HepG2 (cell line): ENCODE measurements around the gene PTGDR2. TPM values are rescaled to one million over a fixed set of nuclear protein-coding genes. Genes with fewer than 3 reads are reported as not detected.

ENCODE experiments used
- ATAC-seq: fragments of 200-7000 bp; cut with Tn5 transposase; 3 replicates; pipeline ENCODE4 v1.9.1; 2020; ENCODE audit warnings: mild to moderate bottlenecking, moderate library complexity
- BruUV-seq: library from RNA; stranded (reverse); fragments of 400-500 nt; replicated peaks from 2 replicates; lab custom pipeline; 2021; lab: Mats Ljungman, UMichigan
- CTCF ChIA-PET: fragments of 300-600 bp; formaldehyde crosslinking; extraction: SDS; loops from one replicate; lab custom pipeline; 2021; ENCODE audit warnings: low total read pairs, inconsistent platforms, low intra/inter-chr PET ratio; lab: Yijun Ruan, JAX
- POLR2A ChIA-PET: fragments of 350-600 bp; sonication (Branson Sonifier 250); formaldehyde crosslinking; loops from one replicate; lab custom pipeline; 2020; ENCODE audit warnings: antibody characterized with exemption, inconsistent platforms; lab: Yijun Ruan, JAX
- DNase-seq: peaks from one replicate; pipeline ENCODE4 v3.0.0-alpha.2; 2015; ENCODE audit warnings: low spot score
- FAIRE-seq: peaks from 3 replicates; lab custom pipeline; 2011; peaks lifted over from hg19 to GRCh38; lab: Jason Lieb, UNC
- H2AFZ ChIP-seq: one replicate; pipeline ENCODE4 v1.6.1; 2011; ENCODE audit warnings: low read length, inconsistent platforms
- H3K27ac ChIP-seq: fragments of 300-600 bp; 3 replicates; pipeline ENCODE4 v1.8.0; 2011; ENCODE audit warnings: mixed run types, mild to moderate bottlenecking, mixed read lengths, low read length, inconsistent platforms; ENCODE audit not compliant: insufficient read depth; ENCODE audit errors: extremely low read length
- H3K27me3 ChIP-seq, 2 experiments: fragments of 200-600 bp in 1 of 2; 2 replicates in 1 of 2; 3 replicates in 1 of 2; pipeline versions ENCODE4 v1.6.0 to v1.8.0; 2011; ENCODE audit warnings: low read length in 2 of 2, mild to moderate bottlenecking in 2 of 2, moderate library complexity in 2 of 2, inconsistent platforms in 1 of 2; ENCODE audit not compliant: insufficient read depth in 2 of 2, control insufficient read depth in 1 of 2
- H3K36me3 ChIP-seq, 2 experiments: fragments of 200-600 bp in 1 of 2; replicated peaks in 1 of 2; 2 replicates in 1 of 2; 3 replicates in 1 of 2; pipeline versions ENCODE4 v1.5.1 to v1.8.0; 2011; ENCODE audit warnings: low read length in 2 of 2, inconsistent platforms in 1 of 2; ENCODE audit not compliant: insufficient read depth in 2 of 2, control insufficient read depth in 1 of 2
- H3K4me1 ChIP-seq: 2 replicates; pipeline ENCODE4 v1.5.1; 2012; ENCODE audit warnings: low read length, inconsistent platforms; ENCODE audit not compliant: insufficient read depth
- H3K4me2 ChIP-seq: 2 replicates; pipeline ENCODE4 v1.6.0; 2011; ENCODE audit warnings: low read depth, low read length, inconsistent platforms
- H3K4me3 ChIP-seq, 3 experiments: fragments of 200-600 bp in 1 of 3; sonication (generic), shearing (Covaris generic) in 1 of 3; replicated peaks in 1 of 3; 2 replicates each; pipeline ENCODE4 v1.5.1; 2011 to 2016; ENCODE audit warnings: low read length in 3 of 3, inconsistent platforms in 2 of 3, low read depth in 2 of 3, mild to moderate bottlenecking in 2 of 3, control low read depth in 1 of 3, mixed read lengths in 1 of 3; ENCODE audit not compliant: insufficient read depth in 1 of 3
- H3K79me2 ChIP-seq: one replicate; pipeline ENCODE4 v1.6.1; 2011; ENCODE audit warnings: low read length, inconsistent platforms; ENCODE audit not compliant: insufficient read depth
- H3K9ac ChIP-seq: 2 replicates; pipeline ENCODE4 v1.6.0; 2011; ENCODE audit warnings: mild to moderate bottlenecking, low read depth, low read length, inconsistent platforms; ENCODE audit not compliant: insufficient read depth
- H3K9me3 ChIP-seq: 2 replicates; pipeline ENCODE4 v1.5.1; 2012; ENCODE audit warnings: mild to moderate bottlenecking, low read length
- H4K20me1 ChIP-seq: 2 replicates; pipeline ENCODE4 v1.6.0; 2011; ENCODE audit warnings: inconsistent platforms, mild to moderate bottlenecking, low read length, moderate library complexity; ENCODE audit not compliant: insufficient read depth
- AGO2 ChIP-seq: fragments of 200-400 bp; formaldehyde crosslinking; optimal IDR thresholded peaks from 2 replicates; pipeline ENCODE3; 2017; ENCODE audit warnings: mild to moderate bottlenecking, low read depth, low read length, moderate library complexity
- RBFOX2 ChIP-seq: fragments of 200-400 bp; formaldehyde crosslinking; IDR thresholded peaks from 2 replicates; pipeline ENCODE4 v1.6.1; 2017; ENCODE audit warnings: low read depth, mild to moderate bottlenecking, low read length
- STAT5B ChIP-seq: sonication (generic); formaldehyde crosslinking; IDR thresholded peaks from 2 replicates; pipeline ENCODE4 v1.4.0; 2020; ENCODE audit warnings: missing genetic modification reagents
- U2AF1 ChIP-seq: fragments of 200-400 bp; formaldehyde crosslinking; optimal IDR thresholded peaks from 2 replicates; pipeline ENCODE3; 2017; ENCODE audit warnings: mild to moderate bottlenecking, low read depth, low read length
- WGBS: methylation state at CpG from one replicate; pipeline ENCODE4 v1.1.6; 2017; ENCODE audit warnings: low lambda C conversion rate; 5-methylcytosine and 5-hydroxymethylcytosine counted together
- in situ Hi-C: cut with HindIII; loops from 2 replicates; pipeline ENCODE4 v1.10.0; 2017; ENCODE audit warnings: low pct_unique_long_range_greater_than_20kb; ENCODE audit not compliant: extremely low pct_ligation_motif_present
- intact Hi-C: fragments of 100-400 bp; cut with micrococcal nuclease; formaldehyde crosslinking; loops from one replicate; pipeline ENCODE4 v1.10.0; 2022; ENCODE audit not compliant: unreplicated experiment
- polyA plus RNA-seq, 8 experiments: library from polyadenylated mRNA; depleted of rRNA in 3 of 8; stranded (reverse) in 7 of 8; unstranded in 1 of 8; fragments of >200 nt; fragmentation: Illumina TruSeq in 4 of 8; extraction: Trizol in 4 of 8; gene quantifications; 2 replicates each; pipeline versions ENCODE4 v1.2.1 to v1.2.3, GENCODE V29; 2011 to 2016; ENCODE audit warnings: low read depth in 4 of 8, missing spikeins in 1 of 8, mixed read lengths in 1 of 8; ENCODE audit not compliant: insufficient read depth in 1 of 8
- total RNA-seq, 5 experiments: library from RNA; depleted of rRNA; stranded (reverse); fragments of >200 nt; fragmentation: Illumina TruSeq; extraction: Trizol; gene quantifications; 2 replicates each; pipeline ENCODE4 v1.2.3, GENCODE V29; 2016; ENCODE audit warnings: low read depth in 1 of 5

Gene PTGDR2
- total and polyA plus RNA-seq, 2 of the 13 experiments (the other 11 are each of a cell fraction or from before 2014, with no cell fraction given), result 1.9 to 2.5 TPM

DNA sequence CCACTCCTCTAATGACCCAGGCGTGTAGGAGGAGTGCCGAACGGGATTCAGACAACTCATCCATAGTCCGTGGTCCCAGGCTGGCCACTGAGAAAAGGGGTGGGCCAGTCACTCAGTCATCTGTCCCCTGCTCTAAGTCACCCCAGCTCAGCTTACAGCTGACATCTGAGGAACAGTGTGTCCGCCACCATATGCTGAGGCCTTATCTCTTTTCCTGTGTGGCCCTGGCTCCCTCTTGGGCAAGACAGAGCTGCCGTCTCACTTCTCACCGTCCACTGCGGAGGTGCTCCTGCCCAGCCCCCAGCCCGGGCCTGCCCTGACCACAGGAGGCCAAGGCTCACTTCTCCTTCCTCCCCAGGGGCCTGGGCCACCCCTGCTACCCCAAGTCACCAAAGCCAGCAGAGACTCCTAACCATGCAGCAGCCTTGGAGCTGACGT is 7.0 kb downstream of the PTGDR2 start:
- no peaks in the 10 kb centered on the region for H3K27me3 ChIP-seq
- ChIA-PET CTCF (no interaction called here), POLR2A (no interaction called here)
- no peak overlapping the region for H3K4me2 ChIP-seq
- no peaks in the 10 kb centered on the region for H3K9me3 ChIP-seq
- in situ Hi-C loops (no loop called here), intact Hi-C loops (no loop called here)
- peaks cover 28% of the 10 kb centered on the region for H3K4me1 ChIP-seq
- H3K36me3 ChIP-seq, result peaks cover 29 to 54% of the 10 kb centered on the region in 2 experiments; a peak in 4 of 5 replicates
- FAIRE-seq, result no peak
- WGBS, result 97% methylated on average over 4 of the region's 10 CpGs
- peaks cover 33% of the 10 kb centered on the region for H3K79me2 ChIP-seq
- BruUV-seq, result no TSS peak
- no peak overlapping the region for H2AFZ ChIP-seq
- H3K9ac ChIP-seq, result no peak overlapping the region
- no peak for ATAC-seq
- DNase-seq, result no peak
- H3K4me3 ChIP-seq, result no peak overlapping the region
- H4K20me1 ChIP-seq, result peaks cover 13% of the 10 kb centered on the region; the same call in 1 of the 2 replicates
- no peak overlapping the region for H3K27ac ChIP-seq
- no peak for TF ChIP-seq STAT5B
- peak; percentile 33; the same call in 1 of the 2 replicates for TF ChIP-seq RBFOX2

GRCh38 chr11:60847896-60848295 is 7.9 kb downstream of the PTGDR2 start:
- Histone ChIP-seq H3K9ac (no peak overlapping the region), H3K79me2 (peaks cover 41% of the 10 kb centered on the region), H3K4me2 (no peak overlapping the region), H4K20me1 (peaks cover 13% of the 10 kb centered on the region; the same call in 1 of the 2 replicates), H3K27me3 (no peaks in the 10 kb centered on the region; a peak in 1 of 5 replicates), H3K36me3 (peaks cover 29 to 54% of the 10 kb centered on the region in 2 experiments), H3K4me1 (peaks cover 32% of the 10 kb centered on the region), H3K4me3 (no peak overlapping the region), H2AFZ (no peak overlapping the region)
- ChIA-PET CTCF (no interaction called here), POLR2A (no interaction called here)
- intact Hi-C loops, result no loop called here
- FAIRE-seq (no peak), ATAC-seq (no peak)
- TF ChIP-seq U2AF1 (no peak), AGO2 (peak; percentile 57)
- TF ChIP-seq, all 625 proteins: peak for 1
- DNase-seq, result no peak
- no TSS peak for BruUV-seq
- Histone ChIP-seq H3K9me3 (no peaks in the 10 kb centered on the region), H3K27ac (no peak overlapping the region)
- in situ Hi-C loops, result no loop called here
- WGBS, result 95% methylated on average over 12 of the region's 12 CpGs
